GM13977 (cell line): Measurements from ENCODE around the gene ASTE1.
"Not testable (repeated sequence)": the region's sequence is repeated elsewhere in the genome, so short reads cannot be mapped to it uniquely, and the experiment has no call there.

Experiments used
- DNase-seq: peaks from one replicate; pipeline ENCODE4 v3.0.0; 2012; ENCODE audit warnings: low spot score
- in situ Hi-C: fragments of 300-500 bp; cut with MboI; formaldehyde crosslinking; loops from one replicate; pipeline ENCODE4 v1.12.0; 2022; ENCODE audit warnings: low sequenced_read_pairs, low pct_unique_long_range_greater_than_20kb, mixed read lengths, inconsistent platforms; ENCODE audit not compliant: unreplicated experiment
- TF ChIP-seq, protein P1 (sequence below): IDR thresholded peaks from 2 replicates; pipeline ENCODE4 v1.5.1; 2012; ENCODE audit warnings: mild to moderate bottlenecking, control low read depth; ENCODE audit not compliant: insufficient read depth; ENCODE audit errors: extremely low read depth, missing control alignments

ASTE1 gene

DNA sequence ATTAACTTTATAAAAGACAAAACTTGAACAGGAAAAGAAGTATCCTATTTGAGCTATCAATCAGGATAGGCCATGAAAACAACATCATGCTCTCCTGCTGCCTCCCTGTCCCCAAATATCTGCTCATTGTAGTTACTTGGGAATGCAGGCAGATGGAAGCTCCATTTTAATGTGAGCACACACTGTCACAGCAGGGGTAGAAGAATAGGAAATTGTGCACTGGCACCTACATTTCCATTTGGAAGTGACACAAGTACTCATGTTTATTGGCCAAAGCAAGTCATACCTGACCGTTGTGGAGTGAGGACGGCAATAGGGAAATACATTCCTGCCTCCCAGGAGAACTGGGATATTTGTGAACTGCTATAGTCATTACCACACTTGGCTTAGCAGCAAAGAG, 52.4 kb downstream of the ASTE1 start:
- no peak for DNase-seq
- TF ChIP-seq, protein P1, sequence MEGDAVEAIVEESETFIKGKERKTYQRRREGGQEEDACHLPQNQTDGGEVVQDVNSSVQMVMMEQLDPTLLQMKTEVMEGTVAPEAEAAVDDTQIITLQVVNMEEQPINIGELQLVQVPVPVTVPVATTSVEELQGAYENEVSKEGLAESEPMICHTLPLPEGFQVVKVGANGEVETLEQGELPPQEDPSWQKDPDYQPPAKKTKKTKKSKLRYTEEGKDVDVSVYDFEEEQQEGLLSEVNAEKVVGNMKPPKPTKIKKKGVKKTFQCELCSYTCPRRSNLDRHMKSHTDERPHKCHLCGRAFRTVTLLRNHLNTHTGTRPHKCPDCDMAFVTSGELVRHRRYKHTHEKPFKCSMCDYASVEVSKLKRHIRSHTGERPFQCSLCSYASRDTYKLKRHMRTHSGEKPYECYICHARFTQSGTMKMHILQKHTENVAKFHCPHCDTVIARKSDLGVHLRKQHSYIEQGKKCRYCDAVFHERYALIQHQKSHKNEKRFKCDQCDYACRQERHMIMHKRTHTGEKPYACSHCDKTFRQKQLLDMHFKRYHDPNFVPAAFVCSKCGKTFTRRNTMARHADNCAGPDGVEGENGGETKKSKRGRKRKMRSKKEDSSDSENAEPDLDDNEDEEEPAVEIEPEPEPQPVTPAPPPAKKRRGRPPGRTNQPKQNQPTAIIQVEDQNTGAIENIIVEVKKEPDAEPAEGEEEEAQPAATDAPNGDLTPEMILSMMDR, result no peak
- in situ Hi-C loops, result no loop called here

- no peak for DNase-seq
- in situ Hi-C loops, result no loop called here
- TF ChIP-seq, protein P1, result no peak
Observed at GRCh38 chr3:130973406-130973805, 53.2 kb downstream of the ASTE1 start.

DNA sequence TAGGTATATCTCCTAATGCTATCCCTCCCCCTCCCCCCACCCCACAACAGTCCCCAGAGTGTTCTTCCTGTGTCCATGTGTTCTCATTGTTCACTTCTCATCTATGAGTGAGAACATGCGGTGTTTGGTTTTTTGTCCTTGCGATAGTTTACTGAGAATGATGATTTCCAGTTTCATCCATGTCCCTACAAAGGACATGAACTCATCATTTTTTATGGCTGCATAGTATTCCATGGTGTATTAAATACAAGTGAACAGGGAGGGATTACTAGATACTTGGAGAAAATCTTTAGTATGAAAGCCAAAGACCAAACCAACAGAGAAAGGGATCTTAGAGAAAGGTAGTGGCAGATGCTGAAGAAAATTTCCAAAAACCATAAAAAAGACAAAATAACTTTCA, 54.0 kb downstream of the ASTE1 start:
- in situ Hi-C loops, result not testable (repeated sequence)

DNA sequence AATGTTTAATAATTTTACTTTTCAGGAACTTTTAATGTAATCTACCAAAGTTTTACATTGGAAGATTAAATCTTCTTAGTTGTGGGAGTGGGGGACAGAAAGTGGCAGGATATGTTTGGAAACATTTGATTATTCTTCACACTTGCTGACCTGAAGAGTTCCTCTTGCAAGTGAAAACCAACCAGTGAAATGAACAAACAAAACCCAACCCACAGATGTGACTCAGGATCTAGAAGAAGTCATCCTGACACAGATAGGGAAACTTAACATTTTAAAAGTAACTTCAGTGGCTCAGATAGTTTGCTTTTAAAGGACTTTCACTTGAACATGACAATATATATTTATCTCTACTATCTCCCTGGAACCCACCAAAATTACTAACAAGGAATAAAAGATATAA, 55.4 kb downstream of the ASTE1 start:
- no peak for DNase-seq
- in situ Hi-C loops, result no loop called here
- TF ChIP-seq, protein P1, result no peak

More for the DNA sequence above, 54.0 kb downstream of the ASTE1 start:
- not testable (repeated sequence) for DNase-seq

- in situ Hi-C loops, result no loop called here
- DNase-seq, result no peak
- TF ChIP-seq, protein P1, result no peak
Observed at GRCh38 chr3:130969621-130970020, 57.0 kb downstream of the ASTE1 start.

DNA sequence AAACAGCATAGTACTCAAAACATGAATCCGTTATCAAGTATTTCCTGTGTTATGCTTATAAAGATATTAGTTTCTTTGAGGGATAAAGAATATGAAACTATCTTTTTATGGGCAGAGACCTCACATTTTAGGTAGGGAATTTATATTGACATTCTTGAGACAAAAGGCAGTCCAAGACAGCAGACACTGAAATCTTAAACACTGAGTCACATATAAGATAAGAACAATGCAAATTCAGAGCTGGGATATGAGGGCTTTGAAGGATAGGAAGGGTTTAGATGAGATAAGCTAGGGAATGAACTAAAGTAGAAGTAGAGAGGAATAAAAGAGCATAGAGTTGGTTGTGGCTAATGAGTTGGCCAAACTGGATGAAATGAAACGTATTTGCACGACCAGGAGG, 58.4 kb downstream of the ASTE1 start:
- TF ChIP-seq, protein P1, result no peak
- DNase-seq, result no peak
- in situ Hi-C loops, result no loop called here

DNA sequence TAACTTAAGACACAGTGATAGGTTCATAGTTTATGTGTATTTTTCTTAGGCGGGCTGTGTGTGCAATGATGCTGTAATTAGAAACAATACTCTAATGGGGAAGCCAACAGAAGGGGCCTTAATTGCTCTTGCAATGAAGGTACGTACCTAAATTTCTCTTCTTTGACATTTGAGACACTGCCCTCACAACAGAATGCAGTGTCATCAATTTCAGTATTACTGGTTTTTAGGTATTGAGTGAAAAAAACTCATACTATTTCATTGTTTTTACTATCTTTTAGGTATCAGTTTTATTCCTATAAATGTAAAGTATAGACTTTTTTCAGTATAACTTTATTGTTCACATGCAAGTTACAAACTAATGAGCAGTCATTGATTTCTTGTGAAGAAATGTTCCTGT, 59.3 kb downstream of the ASTE1 start:
- no peak for DNase-seq
- TF ChIP-seq, protein P1, result no peak
- in situ Hi-C loops, result no loop called here
